SK-N-MC (cell line): ENCODE data around the gene NCOA6.

Experiments
- DNase-seq: peaks from one replicate; pipeline ENCODE4 v3.0.0-alpha.2; 2011; ENCODE audit warnings: low read depth, low spot score
- H3K27ac ChIP-seq: fragments of 200-600 bp; sonication (generic); 2 replicates; pipeline ENCODE4 v1.5.1; 2016; ENCODE audit warnings: mixed run types
- H3K36me3 ChIP-seq: fragments of 200-600 bp; sonication (generic); 2 replicates; pipeline ENCODE4 v1.6.1; 2017; ENCODE audit warnings: antibody characterized with exemption, low read length, mixed read lengths; ENCODE audit not compliant: insufficient read depth
- H3K4me3 ChIP-seq: fragments of 200-600 bp; sonication (generic); 2 replicates; pipeline ENCODE4 v1.5.1; 2016
- H3K9ac ChIP-seq: fragments of 200-600 bp; sonication (generic); 2 replicates; pipeline ENCODE4 v1.8.0; 2017; ENCODE audit warnings: mixed run types, mixed read lengths; ENCODE audit not compliant: insufficient read length
- H3K9me3 ChIP-seq: fragments of 200-600 bp; sonication (generic); 2 replicates; pipeline ENCODE4 v1.6.1; 2017; ENCODE audit warnings: low read depth, mild to moderate bottlenecking, antibody characterized with exemption, low read length, moderate library complexity, mixed read lengths
- EZH2 ChIP-seq: fragments of 200-600 bp; sonication (generic); IDR thresholded peaks from one replicate; pipeline ENCODE4 v1.6.1; 2017; ENCODE audit warnings: antibody characterized with exemption
- FOXP2 ChIP-seq: optimal IDR thresholded peaks from 2 replicates; pipeline ENCODE3; 2011; ENCODE audit warnings: mild to moderate bottlenecking, moderate library complexity; ENCODE audit not compliant: insufficient read depth; ENCODE audit errors: extremely low read length, control extremely low read depth
- POLR2AphosphoS5 ChIP-seq: IDR thresholded peaks from 2 replicates; pipeline ENCODE4 v1.6.1; 2012; ENCODE audit warnings: mild to moderate bottlenecking, low read depth, low read length, borderline replicate concordance

NCOA6 gene

DNA sequence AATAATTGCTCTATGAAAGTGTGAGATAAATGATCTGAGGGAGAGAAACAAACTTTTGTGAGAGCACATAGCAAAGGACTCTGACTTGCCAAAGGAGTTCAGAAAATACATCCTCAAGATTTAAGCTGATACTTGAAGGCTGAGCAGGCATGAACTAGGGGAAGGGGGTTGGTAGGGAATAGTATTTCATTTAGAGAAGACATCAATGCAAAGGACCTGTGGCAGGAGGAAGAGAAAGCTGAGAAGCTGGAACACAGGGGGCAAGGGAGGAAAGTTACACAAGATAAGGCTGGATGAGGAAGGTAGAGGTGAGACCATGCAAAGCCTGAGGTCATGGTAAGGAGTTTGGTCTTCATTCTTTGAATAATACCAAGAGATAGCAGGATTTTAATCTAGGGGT, 50.6 kb downstream of the NCOA6 start:
- no peak for TF ChIP-seq POLR2AphosphoS5
- 0 out of 2 replicates have a peak overlapping the region, but pooled peaks have one; percentile 6 for H3K27ac ChIP-seq
- no peaks in the 10 kb centered on the region for H3K9me3 ChIP-seq
- no peak for DNase-seq
- no peak overlapping the region for H3K4me3 ChIP-seq
- peaks cover 40% of the 10 kb centered on the region for H3K36me3 ChIP-seq
- H3K9ac ChIP-seq: no peak overlapping the region

DNA sequence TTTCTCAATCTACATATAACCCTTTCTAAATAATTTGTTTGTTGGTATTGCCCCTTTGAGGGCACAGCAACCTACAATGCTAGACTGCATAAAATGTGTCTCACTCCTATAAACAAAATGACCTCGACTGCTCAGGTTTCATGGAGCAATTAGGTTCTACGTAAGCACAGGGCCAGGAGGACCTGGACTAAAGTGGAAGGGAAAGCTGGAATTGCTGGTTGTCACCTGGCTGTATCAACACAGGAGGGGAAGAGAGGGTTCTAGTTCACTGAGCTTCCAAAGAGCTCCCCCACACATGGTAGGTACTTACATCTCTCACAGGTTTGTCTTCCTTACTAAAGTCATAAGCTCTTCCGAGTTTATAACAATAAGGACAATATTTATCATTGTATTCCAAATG, 51.0 kb downstream of the NCOA6 start:
- H3K9me3 ChIP-seq: no peaks in the 10 kb centered on the region
- H3K9ac ChIP-seq: peak overlapping the region; percentile 29
- TF ChIP-seq FOXP2 (no peak), POLR2AphosphoS5 (no peak), EZH2 (no peak)
- H3K4me3 ChIP-seq: no peak overlapping the region
- H3K36me3 ChIP-seq: peaks cover 41% of the 10 kb centered on the region
- DNase-seq: no peak
- H3K27ac ChIP-seq: peak overlapping the region; percentile 6; the same call in 1 of the 2 replicates

DNA sequence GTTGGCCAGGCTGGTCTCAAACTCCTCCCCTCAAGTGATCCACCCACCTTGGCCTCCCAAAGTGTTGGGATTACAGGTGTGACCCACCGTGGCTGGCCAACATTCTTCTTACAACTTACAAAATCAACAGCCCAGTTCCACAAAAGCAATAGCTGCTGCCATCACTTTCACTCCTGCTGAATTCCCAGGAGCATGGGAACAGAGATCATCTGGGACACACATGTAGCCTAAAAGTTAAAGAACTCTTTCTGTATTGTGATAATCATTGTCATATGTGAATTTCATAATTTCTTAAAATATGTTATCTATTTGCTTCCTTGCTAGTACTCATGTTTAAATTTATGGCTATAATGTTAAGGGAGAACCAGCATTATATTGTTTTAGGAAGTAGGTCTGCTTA, 51.7 kb downstream of the NCOA6 start:
- Histone ChIP-seq H3K4me3 (no peak overlapping the region), H3K9ac (no peak overlapping the region), H3K36me3 (peaks cover 45% of the 10 kb centered on the region), H3K9me3 (no peaks in the 10 kb centered on the region), H3K27ac (peak overlapping the region; percentile 5; the same call in 1 of the 2 replicates)
- no peak for DNase-seq
- no peak for TF ChIP-seq EZH2
- TF ChIP-seq POLR2AphosphoS5: no peak
- TF ChIP-seq FOXP2: no peak

DNA sequence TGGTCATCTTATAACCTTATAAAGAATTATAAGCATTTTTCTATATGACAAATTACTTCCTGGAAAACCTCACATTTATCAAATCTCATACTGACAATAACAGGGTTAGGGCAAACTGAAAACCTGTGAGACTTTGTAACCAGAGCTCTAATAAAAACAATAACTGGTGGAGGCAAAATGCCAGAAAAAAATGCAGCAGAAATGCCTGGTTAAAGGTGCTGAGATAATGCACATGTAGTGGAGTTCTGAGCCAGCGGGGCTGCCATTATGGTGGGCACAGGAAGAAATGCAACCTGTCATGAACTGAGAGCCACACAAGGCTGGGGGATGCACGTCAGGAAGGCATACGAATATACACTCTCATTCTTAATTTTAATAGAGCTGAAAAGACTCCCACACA, 53.0 kb downstream of the NCOA6 start:
- DNase-seq: no peak
- Histone ChIP-seq H3K27ac (peak overlapping the region; percentile 6; the same call in 1 of the 2 replicates), H3K9ac (no peak overlapping the region), H3K36me3 (peaks cover 58% of the 10 kb centered on the region), H3K9me3 (no peaks in the 10 kb centered on the region), H3K4me3 (no peak overlapping the region)
- TF ChIP-seq FOXP2 (no peak), POLR2AphosphoS5 (no peak), EZH2 (no peak)

DNA sequence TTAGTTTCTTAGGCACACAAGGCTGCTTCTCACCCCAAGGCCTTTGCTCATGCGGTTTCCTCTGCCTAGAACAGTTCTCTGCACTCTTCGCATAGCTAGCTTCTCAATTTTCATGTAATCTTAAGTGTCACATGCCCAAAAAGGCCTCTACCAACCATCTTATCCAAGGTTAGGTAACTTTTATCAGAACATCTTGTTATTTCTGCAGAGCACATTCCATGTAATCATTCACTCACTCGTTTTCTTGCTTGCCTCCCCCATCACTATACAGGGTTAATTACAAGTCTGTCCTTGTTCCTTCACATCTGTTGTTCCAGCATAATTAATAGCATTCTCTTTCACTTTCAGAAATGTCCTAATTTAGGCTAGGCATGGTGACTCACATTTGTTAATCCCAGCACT, 53.8 kb downstream of the NCOA6 start:
- DNase-seq: no peak
- H3K4me3 ChIP-seq: no peak overlapping the region
- H3K9me3 ChIP-seq: no peaks in the 10 kb centered on the region
- no peak overlapping the region for H3K9ac ChIP-seq
- TF ChIP-seq POLR2AphosphoS5 (no peak), EZH2 (no peak), FOXP2 (no peak)
- peaks cover 66% of the 10 kb centered on the region for H3K36me3 ChIP-seq
- H3K27ac ChIP-seq: peak overlapping the region; percentile 11; the same call in 1 of the 2 replicates

DNA sequence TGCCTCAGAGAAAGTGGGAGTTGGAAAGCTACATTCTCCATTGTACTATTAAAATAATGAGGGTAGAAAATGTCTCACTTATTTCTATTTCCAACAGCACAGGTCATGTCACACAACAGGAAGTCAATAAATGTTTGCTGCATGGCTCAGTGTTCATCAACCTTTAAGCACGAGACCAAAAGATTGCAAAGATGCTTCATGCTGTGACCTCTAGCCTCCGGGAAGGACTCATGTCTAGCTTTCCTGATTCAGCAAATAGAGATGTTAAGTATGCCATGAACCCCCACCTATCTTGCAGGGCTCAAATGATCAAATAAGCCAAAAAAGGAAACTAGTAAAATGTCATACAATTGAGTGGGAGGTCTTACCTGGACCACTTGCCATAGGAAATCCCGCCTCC, 57.4 kb downstream of the NCOA6 start:
- TF ChIP-seq EZH2: no peak
- no peak for TF ChIP-seq POLR2AphosphoS5
- TF ChIP-seq FOXP2: no peak
- H3K4me3 ChIP-seq: no peak overlapping the region
- no peak overlapping the region for H3K9ac ChIP-seq
- H3K9me3 ChIP-seq: no peaks in the 10 kb centered on the region
- no peak for DNase-seq
- H3K27ac ChIP-seq: no peak overlapping the region
- H3K36me3 ChIP-seq: peaks cover 69% of the 10 kb centered on the region

DNA sequence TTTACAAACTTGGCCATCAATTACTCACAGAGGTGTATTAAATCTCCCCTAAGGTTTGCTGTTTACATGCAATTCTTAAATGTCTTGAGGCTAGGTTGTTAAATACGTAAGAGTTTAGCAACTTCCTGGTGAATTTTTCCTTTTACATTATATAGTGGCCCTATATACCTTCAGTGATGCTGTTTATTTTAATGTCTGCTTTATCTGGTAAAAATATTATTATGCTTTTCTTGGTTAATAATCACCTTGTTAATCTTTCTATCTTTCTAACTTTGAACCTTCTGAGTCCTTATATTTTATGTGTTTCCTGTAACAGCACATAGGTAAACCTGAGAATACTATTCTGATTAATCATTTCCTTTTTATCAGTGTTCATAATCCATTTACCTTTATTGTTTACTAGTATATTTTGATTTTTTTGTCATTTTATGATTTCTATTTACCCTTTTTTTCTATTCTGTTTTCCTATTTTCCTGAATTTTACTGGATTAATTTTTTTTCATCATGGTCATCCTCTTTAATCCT, 63.4 kb downstream of the NCOA6 start:
- H3K36me3 ChIP-seq: peaks cover 92% of the 10 kb centered on the region
- DNase-seq: no peak
- H3K4me3 ChIP-seq: no peak overlapping the region
- no peak overlapping the region for H3K27ac ChIP-seq
- H3K9ac ChIP-seq: no peak overlapping the region
- H3K9me3 ChIP-seq: no peaks in the 10 kb centered on the region
- TF ChIP-seq FOXP2: no peak
- TF ChIP-seq EZH2: no peak
- TF ChIP-seq POLR2AphosphoS5: no peak

DNA sequence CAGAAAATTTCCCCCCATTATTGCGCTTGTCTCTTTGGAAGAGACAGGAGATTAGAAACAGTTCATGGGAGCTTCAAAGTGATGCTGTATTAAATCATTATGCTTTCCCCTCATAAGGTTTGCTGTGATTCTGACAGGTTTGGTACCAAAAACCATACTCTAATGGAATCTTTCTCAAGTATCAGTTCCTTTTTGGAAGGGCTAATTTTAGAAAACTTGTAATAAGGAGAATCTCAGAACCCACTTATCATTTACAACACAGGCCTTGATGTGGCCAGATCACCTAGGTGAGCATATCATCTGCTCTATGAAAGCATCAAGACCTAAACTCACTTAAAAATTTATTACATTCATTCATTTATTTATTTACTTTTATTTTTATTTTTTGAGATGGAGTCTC, 70.1 kb downstream of the NCOA6 start:
- TF ChIP-seq POLR2AphosphoS5 (no peak), FOXP2 (no peak), EZH2 (no peak)
- H3K27ac ChIP-seq: no peak overlapping the region
- no peak overlapping the region for H3K4me3 ChIP-seq
- H3K9me3 ChIP-seq: no peaks in the 10 kb centered on the region
- DNase-seq: no peak
- H3K9ac ChIP-seq: no peak overlapping the region
- peaks cover 78% of the 10 kb centered on the region for H3K36me3 ChIP-seq

DNA sequence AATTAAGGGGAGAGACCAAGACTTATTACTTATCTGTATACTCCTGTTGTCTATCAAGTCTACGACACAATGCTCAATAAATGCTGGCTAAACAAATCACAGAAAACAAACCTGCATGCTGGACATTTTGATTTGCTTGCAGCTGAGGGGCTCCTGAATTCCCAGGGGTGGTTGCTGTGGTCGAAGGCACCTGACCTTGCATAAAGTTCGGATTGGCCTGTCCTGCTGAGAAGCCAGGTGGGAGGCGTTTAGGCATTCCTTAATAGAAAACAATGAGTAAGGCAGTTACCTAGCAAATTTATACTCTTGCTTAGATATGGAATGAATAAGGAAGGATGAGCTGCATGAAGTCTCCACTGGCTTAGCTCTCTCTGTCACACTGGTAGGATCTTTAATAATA, 70.8 kb downstream of the NCOA6 start:
- H3K9ac ChIP-seq: no peak overlapping the region
- DNase-seq: no peak
- H3K4me3 ChIP-seq: no peak overlapping the region
- H3K27ac ChIP-seq: no peak overlapping the region
- H3K9me3 ChIP-seq: no peaks in the 10 kb centered on the region
- no peak for TF ChIP-seq EZH2
- no peak for TF ChIP-seq POLR2AphosphoS5
- TF ChIP-seq FOXP2: no peak
- H3K36me3 ChIP-seq: peaks cover 78% of the 10 kb centered on the region
